Measurements from ENCODE around the gene NCS1.

DNA sequence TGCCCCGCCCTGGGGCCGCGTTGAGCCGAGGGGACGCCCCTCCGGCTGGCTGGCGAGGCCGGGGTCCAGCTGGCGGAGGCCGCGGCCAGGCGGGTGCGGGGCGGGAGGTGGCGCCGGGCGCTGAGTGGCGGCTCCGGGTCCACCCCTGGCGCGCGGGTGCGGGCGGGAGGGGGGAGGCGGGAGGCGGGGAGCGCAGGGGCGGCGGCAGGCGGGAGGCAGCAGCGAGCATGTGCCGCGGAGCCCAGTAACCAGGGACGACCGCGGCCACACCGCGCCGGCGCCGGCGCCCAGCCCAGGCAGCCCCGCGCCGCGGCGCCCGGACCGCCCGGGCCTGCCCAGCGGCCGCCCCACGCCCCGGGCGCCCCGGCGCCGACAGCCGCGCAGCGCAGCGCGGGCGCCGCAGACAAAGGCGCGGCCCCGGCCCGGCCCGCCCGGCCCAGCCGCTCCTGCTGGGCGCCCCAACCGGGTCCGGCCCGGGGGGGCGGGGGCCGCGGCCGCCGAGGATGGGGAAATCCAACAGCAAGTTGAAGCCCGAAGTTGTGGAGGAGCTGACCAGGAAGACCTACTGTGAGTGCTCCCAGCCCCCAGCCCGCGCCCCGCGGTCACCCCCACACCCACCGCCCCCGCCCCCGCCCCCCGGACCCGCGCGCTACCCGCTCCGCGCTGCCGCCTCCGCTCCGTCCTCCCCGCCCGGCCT is at the start of gene NCS1:
- TF ChIP-seq POLR2A (IDR thresholded peaks at IDR 0.05) (no peak), POLR2AphosphoS5 (IDR thresholded peaks at IDR 0.05) (no peak), EP300 (IDR thresholded peaks at IDR 0.05) (no peak)
- TF ChIP-seq, protein P1, sequence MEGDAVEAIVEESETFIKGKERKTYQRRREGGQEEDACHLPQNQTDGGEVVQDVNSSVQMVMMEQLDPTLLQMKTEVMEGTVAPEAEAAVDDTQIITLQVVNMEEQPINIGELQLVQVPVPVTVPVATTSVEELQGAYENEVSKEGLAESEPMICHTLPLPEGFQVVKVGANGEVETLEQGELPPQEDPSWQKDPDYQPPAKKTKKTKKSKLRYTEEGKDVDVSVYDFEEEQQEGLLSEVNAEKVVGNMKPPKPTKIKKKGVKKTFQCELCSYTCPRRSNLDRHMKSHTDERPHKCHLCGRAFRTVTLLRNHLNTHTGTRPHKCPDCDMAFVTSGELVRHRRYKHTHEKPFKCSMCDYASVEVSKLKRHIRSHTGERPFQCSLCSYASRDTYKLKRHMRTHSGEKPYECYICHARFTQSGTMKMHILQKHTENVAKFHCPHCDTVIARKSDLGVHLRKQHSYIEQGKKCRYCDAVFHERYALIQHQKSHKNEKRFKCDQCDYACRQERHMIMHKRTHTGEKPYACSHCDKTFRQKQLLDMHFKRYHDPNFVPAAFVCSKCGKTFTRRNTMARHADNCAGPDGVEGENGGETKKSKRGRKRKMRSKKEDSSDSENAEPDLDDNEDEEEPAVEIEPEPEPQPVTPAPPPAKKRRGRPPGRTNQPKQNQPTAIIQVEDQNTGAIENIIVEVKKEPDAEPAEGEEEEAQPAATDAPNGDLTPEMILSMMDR (IDR thresholded peaks at IDR 0.05) = no peak
